ENCODE data around the gene JOSD2. TPM values are rescaled to one million over a fixed set of nuclear protein-coding genes. Genes with fewer than 3 reads are reported as not detected.
A peak's percentile ranks its signal among the peaks of the same experiment; 100 is the strongest.

Gene JOSD2
- total RNA-seq, 6 experiments from 2014 or later, result 15.0 to 27.5 (median 19.1) TPM

DNA sequence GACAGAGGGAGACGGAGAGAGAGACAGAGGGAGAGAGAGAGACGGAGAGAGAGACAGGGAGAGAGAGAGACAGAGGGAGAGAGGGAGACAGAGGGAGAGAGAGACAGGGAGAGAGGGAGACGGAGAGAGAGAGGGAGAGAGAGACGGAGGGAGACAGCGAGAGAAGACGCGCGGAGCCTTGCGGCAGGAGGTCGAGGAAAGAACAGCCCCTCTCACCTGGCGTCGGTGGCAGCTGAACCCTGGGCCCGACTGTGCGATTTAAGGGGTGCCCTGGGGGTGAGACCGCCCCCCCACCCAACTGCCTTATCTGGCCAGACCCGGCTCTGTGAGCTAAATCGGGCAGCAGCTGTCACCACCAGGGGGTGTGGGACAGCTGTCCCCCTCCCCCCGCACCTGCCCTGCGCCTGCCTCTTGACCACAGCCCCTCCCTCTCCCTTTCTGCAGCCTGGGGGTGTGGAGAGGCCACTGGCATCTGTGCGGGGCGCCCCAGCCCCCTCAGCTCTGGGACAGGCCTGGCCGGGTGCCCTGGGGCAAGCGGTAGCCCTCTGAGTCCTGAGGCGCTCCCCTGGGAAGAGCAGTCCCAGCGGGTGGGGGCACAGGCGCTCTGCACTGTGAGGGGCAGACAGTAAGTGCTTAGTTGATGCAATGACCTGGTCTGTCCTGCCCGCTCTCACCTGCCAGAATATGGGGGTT is 10.8 kb downstream of the JOSD2 start:
- Histone ChIP-seq H3K4me1 (no peaks in the 10 kb centered on the region), H3K27ac (no peak overlapping the region), H3K9me3 (no peaks in the 10 kb centered on the region), H3K4me3 (no peak overlapping the region), H3K36me3 (no peaks in the 10 kb centered on the region), H3K27me3 (no peaks in the 10 kb centered on the region)
- intact Hi-C loops (cut with DNase I), result no loop called here
- TF ChIP-seq, protein P1, sequence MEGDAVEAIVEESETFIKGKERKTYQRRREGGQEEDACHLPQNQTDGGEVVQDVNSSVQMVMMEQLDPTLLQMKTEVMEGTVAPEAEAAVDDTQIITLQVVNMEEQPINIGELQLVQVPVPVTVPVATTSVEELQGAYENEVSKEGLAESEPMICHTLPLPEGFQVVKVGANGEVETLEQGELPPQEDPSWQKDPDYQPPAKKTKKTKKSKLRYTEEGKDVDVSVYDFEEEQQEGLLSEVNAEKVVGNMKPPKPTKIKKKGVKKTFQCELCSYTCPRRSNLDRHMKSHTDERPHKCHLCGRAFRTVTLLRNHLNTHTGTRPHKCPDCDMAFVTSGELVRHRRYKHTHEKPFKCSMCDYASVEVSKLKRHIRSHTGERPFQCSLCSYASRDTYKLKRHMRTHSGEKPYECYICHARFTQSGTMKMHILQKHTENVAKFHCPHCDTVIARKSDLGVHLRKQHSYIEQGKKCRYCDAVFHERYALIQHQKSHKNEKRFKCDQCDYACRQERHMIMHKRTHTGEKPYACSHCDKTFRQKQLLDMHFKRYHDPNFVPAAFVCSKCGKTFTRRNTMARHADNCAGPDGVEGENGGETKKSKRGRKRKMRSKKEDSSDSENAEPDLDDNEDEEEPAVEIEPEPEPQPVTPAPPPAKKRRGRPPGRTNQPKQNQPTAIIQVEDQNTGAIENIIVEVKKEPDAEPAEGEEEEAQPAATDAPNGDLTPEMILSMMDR (IDR thresholded peaks at IDR 0.05), result no peak
- TF ChIP-seq POLR2A (IDR thresholded peaks at IDR 0.05), result no peak
- DNase-seq (peak in 2 of 3 donors; percentile 19 to 42), ATAC-seq (peak in 2 of 4 donors; percentile 24 to 30)
- WGBS (ENCODE audit: insufficient coverage, low coverage, low lambda C conversion rate, missing lambda C conversion rate), result 45% methylated on average over 3 of the region's 27 CpGs

DNA sequence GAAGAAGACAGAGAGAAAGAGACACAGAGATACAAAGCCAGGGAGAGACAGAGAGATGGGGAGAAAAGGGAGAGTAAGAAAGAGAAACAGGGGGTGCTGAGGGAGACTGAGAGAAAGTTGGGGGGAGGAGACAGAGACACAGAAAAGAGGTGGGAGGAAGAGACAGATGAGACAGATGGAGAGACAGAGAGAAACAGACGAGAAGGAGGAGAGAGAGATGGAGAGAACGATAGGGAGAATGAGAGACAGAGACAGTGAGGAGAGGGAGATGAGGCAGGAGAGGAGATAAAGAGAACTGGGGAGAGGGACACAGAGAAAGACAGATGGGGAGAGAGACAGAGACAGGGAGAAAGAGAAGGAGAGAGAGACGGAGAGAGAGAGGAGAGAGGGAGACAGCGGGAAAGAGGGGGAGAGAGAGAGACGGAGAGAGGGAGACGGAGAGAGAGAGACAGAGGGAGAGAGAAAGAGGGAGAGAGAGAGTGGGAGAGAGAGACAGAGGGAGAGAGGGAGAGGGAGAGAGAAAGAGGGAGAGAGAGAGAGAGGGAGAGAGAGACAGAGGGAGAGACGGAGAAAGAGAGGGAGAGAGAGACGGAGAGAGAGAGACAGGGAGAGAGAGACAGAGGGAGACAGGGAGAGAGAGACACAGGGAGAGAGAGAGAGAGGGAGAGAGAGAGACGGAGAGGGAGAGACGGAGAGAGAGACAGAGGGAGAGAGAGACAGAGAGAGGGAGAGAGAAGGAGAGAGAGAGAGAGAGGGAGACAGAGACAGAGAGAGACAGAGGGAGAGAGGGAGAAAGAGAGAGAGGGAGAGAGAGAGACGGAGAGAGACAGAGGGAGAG is 12.6 kb downstream of the JOSD2 start:
- no peaks in the 10 kb centered on the region for H3K4me1 ChIP-seq
- no peak for TF ChIP-seq POLR2A (IDR thresholded peaks at IDR 0.05)
- TF ChIP-seq, protein P1 (IDR thresholded peaks at IDR 0.05), result no peak
- H3K9me3 ChIP-seq, result no peaks in the 10 kb centered on the region

DNA sequence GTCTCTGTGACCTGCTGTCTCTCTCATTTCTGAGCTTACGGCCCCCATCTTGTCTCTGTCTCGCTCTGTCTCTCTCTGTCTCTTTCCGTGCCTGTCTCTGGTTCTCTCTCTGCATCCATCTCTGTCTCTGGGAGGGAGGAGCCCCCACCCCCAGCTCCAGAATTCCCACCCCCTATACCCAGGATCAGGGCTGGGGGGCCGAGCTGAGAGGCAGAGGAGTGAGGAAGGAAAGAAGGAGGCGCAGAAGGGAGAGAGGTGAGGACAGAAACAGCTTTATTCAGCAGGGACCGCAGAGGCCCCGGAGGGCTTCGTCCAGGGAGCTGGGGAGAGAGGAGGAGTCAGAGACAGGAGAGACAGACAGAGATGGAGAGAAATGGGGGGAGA is 14.0 kb downstream of the JOSD2 start:
- WGBS (ENCODE audit: insufficient coverage, low coverage, low lambda C conversion rate, missing lambda C conversion rate), result 81% methylated on average over 7 of the region's 8 CpGs
- no peaks in the 10 kb centered on the region for H3K9me3 ChIP-seq
- no peak overlapping the region for H3K4me3 ChIP-seq
- intact Hi-C loops (cut with DNase I), result no loop called here
- DNase-seq (peak in 1 of 3 donors; percentile 40), ATAC-seq (no peak)
- H3K4me1 ChIP-seq, result no peaks in the 10 kb centered on the region
- no peaks in the 10 kb centered on the region for H3K27me3 ChIP-seq
- no peak overlapping the region for H3K27ac ChIP-seq
- H3K36me3 ChIP-seq, result no peaks in the 10 kb centered on the region
- TF ChIP-seq POLR2A (IDR thresholded peaks at IDR 0.05), result no peak
- TF ChIP-seq, protein P1 (IDR thresholded peaks at IDR 0.05), result no peak

More for the DNA sequence above, 12.6 kb downstream of the JOSD2 start:
- ATAC-seq (no peak), DNase-seq (no peak)
- Histone ChIP-seq H3K36me3 (no peaks in the 10 kb centered on the region), H3K27ac (no peak overlapping the region), H3K4me3 (no peak overlapping the region), H3K27me3 (no peaks in the 10 kb centered on the region)
- intact Hi-C loops (cut with DNase I), result no loop called here
- 68% methylated on average over 10 of the region's 11 CpGs for WGBS (ENCODE audit: insufficient coverage, low coverage, low lambda C conversion rate, missing lambda C conversion rate)

DNA sequence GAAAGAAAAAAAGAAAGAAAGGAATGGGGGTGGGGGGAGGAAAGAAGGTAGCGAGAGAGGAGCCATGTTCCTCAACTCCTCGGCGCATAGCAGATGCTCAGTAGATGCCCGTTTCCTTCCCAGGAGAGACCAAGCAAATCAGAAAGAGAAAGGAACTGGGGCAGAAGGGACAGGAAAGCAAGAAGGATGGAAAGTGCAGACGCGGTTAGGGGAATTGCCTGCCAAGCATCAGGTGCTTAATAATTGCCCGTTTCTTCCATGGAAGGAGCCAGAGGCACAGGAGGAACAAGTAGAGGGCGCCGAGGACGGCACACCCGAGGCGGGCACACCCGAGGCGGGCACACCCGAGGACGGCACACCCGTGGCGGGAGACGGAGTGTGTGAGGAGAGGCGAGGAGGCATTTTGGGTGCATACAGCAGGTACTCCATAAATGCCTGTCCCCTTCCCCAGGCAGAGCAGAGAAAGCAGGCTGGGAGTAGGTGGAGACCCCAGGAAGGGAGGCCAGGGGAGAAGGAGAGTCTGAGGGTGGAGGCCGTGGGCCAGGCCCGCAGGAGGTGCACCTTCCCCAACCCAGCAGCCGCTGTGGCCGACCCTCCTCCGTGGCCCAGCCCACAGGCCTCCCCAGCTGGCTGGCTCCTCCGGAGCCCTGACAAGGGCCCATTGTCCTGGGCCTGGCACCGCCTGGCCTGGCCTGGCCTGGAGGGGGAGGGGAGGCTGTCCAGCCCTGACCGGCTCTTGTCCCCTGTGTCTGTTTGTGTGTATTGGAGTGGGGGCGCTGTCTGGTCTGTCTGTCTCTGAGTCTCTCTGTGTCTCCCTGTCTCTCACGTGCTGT is 14.6 kb downstream of the JOSD2 start:
- ATAC-seq, result peak; percentile 31 to 54 (median 38)
- H3K27me3 ChIP-seq, result no peaks in the 10 kb centered on the region

More for the DNA sequence above, 14.6 kb downstream of the JOSD2 start:
- Histone ChIP-seq H3K36me3 (no peaks in the 10 kb centered on the region), H3K4me1 (no peaks in the 10 kb centered on the region), H3K9me3 (no peaks in the 10 kb centered on the region), H3K4me3 (no peak overlapping the region), H3K27ac (no peak overlapping the region)
- TF ChIP-seq POLR2A (IDR thresholded peaks at IDR 0.05), result no peak
- TF ChIP-seq, protein P1 (IDR thresholded peaks at IDR 0.05), result no peak
- intact Hi-C loops (cut with DNase I), result no loop called here
- peak in 2 of 3 donors; percentile 18 to 52 for DNase-seq
- WGBS (ENCODE audit: insufficient coverage, low coverage, low lambda C conversion rate, missing lambda C conversion rate), result 74% methylated on average over 11 of the region's 30 CpGs
